Hepatocyte (in vitro differentiated cells): ENCODE measurements around the gene IGSF10. TPM values are rescaled to one million over a fixed set of nuclear protein-coding genes. Genes with fewer than 3 reads are reported as not detected.

Experiments
- DNase-seq: peaks from one replicate; pipeline ENCODE4 v3.0.0-alpha.2; 2016; ENCODE audit warnings: low spot score
- H2AFZ ChIP-seq: fragments of 200-600 bp; sonication (generic); 2 replicates; pipeline ENCODE4 v1.6.0; 2016; ENCODE audit warnings: antibody characterized with exemption, mild to moderate bottlenecking
- H3K27ac ChIP-seq: fragments of 200-600 bp; sonication (generic); 2 replicates; pipeline ENCODE4 v1.5.1; 2016; ENCODE audit warnings: mild to moderate bottlenecking
- H3K27me3 ChIP-seq: fragments of 200-600 bp; sonication (generic); 2 replicates; pipeline ENCODE4 v1.6.1; 2016
- H3K36me3 ChIP-seq: fragments of 200-600 bp; sonication (generic); replicated peaks from 2 replicates; pipeline ENCODE4 v1.5.1; 2016; ENCODE audit warnings: low read depth; ENCODE audit not compliant: insufficient read depth
- H3K4me1 ChIP-seq: fragments of 200-600 bp; sonication (generic); 2 replicates; pipeline ENCODE4 v1.5.1; 2016; ENCODE audit warnings: mild to moderate bottlenecking, moderate library complexity; ENCODE audit not compliant: insufficient read depth
- H3K4me2 ChIP-seq: fragments of 200-600 bp; sonication (generic); 2 replicates; pipeline ENCODE4 v1.6.0; 2016
- H3K4me3 ChIP-seq: fragments of 200-600 bp; sonication (generic); 2 replicates; pipeline ENCODE4 v1.5.1; 2016; ENCODE audit warnings: mild to moderate bottlenecking
- H3K79me2 ChIP-seq: fragments of 200-600 bp; sonication (generic); 2 replicates; pipeline ENCODE4 v1.6.0; 2017; ENCODE audit warnings: mild to moderate bottlenecking
- H3K9me2 ChIP-seq: fragments of 200-600 bp; sonication (generic); replicated peaks from 2 replicates; pipeline ENCODE4 v1.6.0; 2017; ENCODE audit warnings: mild to moderate bottlenecking; ENCODE audit not compliant: insufficient read depth
- H3K9me3 ChIP-seq: fragments of 200-600 bp; sonication (generic); 2 replicates; pipeline ENCODE4 v1.5.1; 2016; ENCODE audit warnings: low read depth, mild to moderate bottlenecking
- H4K20me1 ChIP-seq: fragments of 200-600 bp; sonication (generic); 2 replicates; pipeline ENCODE4 v1.6.0; 2016; ENCODE audit warnings: mild to moderate bottlenecking; ENCODE audit not compliant: insufficient read depth, poor library complexity, severe bottlenecking
- CTCF ChIP-seq: fragments of 200-600 bp; sonication (generic); IDR thresholded peaks from 2 replicates; pipeline ENCODE4 v1.5.1; 2016; ENCODE audit warnings: antibody characterized with exemption, mild to moderate bottlenecking; ENCODE audit not compliant: poor library complexity
- EZH2 ChIP-seq: fragments of 200-600 bp; sonication (generic); IDR thresholded peaks from 2 replicates; pipeline ENCODE4 v1.6.1; 2016; ENCODE audit warnings: antibody characterized with exemption, mild to moderate bottlenecking, borderline replicate concordance
- EZH2phosphoT487 ChIP-seq: fragments of 200-600 bp; sonication (generic); IDR thresholded peaks from one replicate; pipeline ENCODE4 v1.6.1; 2018; ENCODE audit warnings: antibody characterized with exemption, mild to moderate bottlenecking, low read depth, moderate library complexity; ENCODE audit not compliant: unreplicated experiment, severe bottlenecking
- WGBS: methylation state at CpG from one replicate; pipeline ENCODE4 v1.1.6; 2016; ENCODE audit warnings: low lambda C conversion rate; ENCODE audit errors: missing lambda C conversion rate; 5-methylcytosine and 5-hydroxymethylcytosine counted together
- polyA plus RNA-seq: library from polyadenylated mRNA; unstranded; fragments of >200 nt; fragmentation: Nextera tagmentation; extraction: Ambion mirVana; gene quantifications from 2 replicates; pipeline ENCODE4 v1.2.1, GENCODE V29; 2016
- total RNA-seq: library from RNA; depleted of rRNA; stranded (reverse); fragments of >200 nt; gene quantifications from 2 replicates; pipeline ENCODE4 v1.2.3, GENCODE V29; 2014

Gene IGSF10
- total and polyA plus RNA-seq, 2 experiments from 2014 or later, result 0.75 to 1.4 TPM

- peak; percentile 31 for DNase-seq
- Histone ChIP-seq H4K20me1 (no peaks in the 10 kb centered on the region), H3K4me2 (no peak overlapping the region), H3K9me2 (no peaks in the 10 kb centered on the region), H2AFZ (no peak overlapping the region), H3K4me1 (no peaks in the 10 kb centered on the region), H3K4me3 (no peak overlapping the region), H3K36me3 (no peaks in the 10 kb centered on the region), H3K27me3 (no peaks in the 10 kb centered on the region), H3K79me2 (no peaks in the 10 kb centered on the region), H3K27ac (no peak overlapping the region), H3K9me3 (no peaks in the 10 kb centered on the region)
- no peak for TF ChIP-seq CTCF
- TF ChIP-seq EZH2phosphoT487, result no peak
- no peak for TF ChIP-seq EZH2
- WGBS, result 86% methylated on average over 7 of the region's 7 CpGs
Observed at GRCh38 chr3:151443583-151443982, 17.3 kb downstream of the IGSF10 start.

- no peak overlapping the region for H3K4me3 ChIP-seq
- TF ChIP-seq EZH2 (no peak), CTCF (no peak), EZH2phosphoT487 (no peak)
- 96% methylated on average over 1 of the region's 1 CpG for WGBS
Observed at GRCh38 chr3:151440940-151441339, 19.9 kb downstream of the IGSF10 start.

GRCh38 chr3:151439652-151440125 is 21.2 kb downstream of the IGSF10 start:
- Histone ChIP-seq H2AFZ (no peak overlapping the region), H3K4me1 (no peaks in the 10 kb centered on the region), H4K20me1 (no peaks in the 10 kb centered on the region), H3K79me2 (no peaks in the 10 kb centered on the region), H3K36me3 (no peaks in the 10 kb centered on the region), H3K4me2 (no peak overlapping the region), H3K27ac (no peak overlapping the region), H3K9me3 (no peaks in the 10 kb centered on the region), H3K9me2 (no peaks in the 10 kb centered on the region), H3K4me3 (no peak overlapping the region), H3K27me3 (no peaks in the 10 kb centered on the region)
- WGBS, result 54% methylated on average over 3 of the region's 3 CpGs
- TF ChIP-seq CTCF (peak; percentile 86), EZH2phosphoT487 (no peak), EZH2 (no peak)
- DNase-seq, result peak; percentile 80

More at GRCh38 chr3:151440940-151441339, 19.9 kb downstream of the IGSF10 start:
- Histone ChIP-seq H3K79me2 (no peaks in the 10 kb centered on the region), H3K9me3 (no peaks in the 10 kb centered on the region), H3K4me2 (no peak overlapping the region), H3K9me2 (no peaks in the 10 kb centered on the region), H3K4me1 (no peaks in the 10 kb centered on the region), H3K27me3 (no peaks in the 10 kb centered on the region), H3K27ac (no peak overlapping the region), H3K36me3 (no peaks in the 10 kb centered on the region), H4K20me1 (no peaks in the 10 kb centered on the region), H2AFZ (no peak overlapping the region)
- no peak for DNase-seq

GRCh38 chr3:151437906-151438305 is 23.0 kb downstream of the IGSF10 start:
- H3K4me3 ChIP-seq, result no peak overlapping the region
- H4K20me1 ChIP-seq, result no peaks in the 10 kb centered on the region
- TF ChIP-seq EZH2phosphoT487 (no peak), CTCF (no peak), EZH2 (no peak)
- H3K79me2 ChIP-seq, result no peaks in the 10 kb centered on the region
- H3K27me3 ChIP-seq, result no peaks in the 10 kb centered on the region
- H3K27ac ChIP-seq, result no peak overlapping the region
- DNase-seq, result no peak
- no peaks in the 10 kb centered on the region for H3K9me3 ChIP-seq
- WGBS, result 97% methylated on average over 6 of the region's 6 CpGs
- no peak overlapping the region for H3K4me2 ChIP-seq
- no peaks in the 10 kb centered on the region for H3K4me1 ChIP-seq
- H3K9me2 ChIP-seq, result no peaks in the 10 kb centered on the region
- H2AFZ ChIP-seq, result no peak overlapping the region
- H3K36me3 ChIP-seq, result no peaks in the 10 kb centered on the region
